ENCODE measurements around the gene CAST. TPM values are rescaled to one million over a fixed set of nuclear protein-coding genes. Genes with fewer than 3 reads are reported as not detected.

Gene CAST
- total RNA-seq, 2 donors from 2014 or later, result 251 to 256 TPM

GRCh38 chr5:96763026-96763425 is 100.8 kb downstream of the CAST start:
- no peaks in the 10 kb centered on the region for H3K27me3 ChIP-seq (replicated peaks; ENCODE audit: insufficient read depth)
- H3K9me3 ChIP-seq, result no peaks in the 10 kb centered on the region
- WGBS, result 65% methylated on average over 5 of the region's 5 CpGs
- no peak overlapping the region for H3K4me3 ChIP-seq
- TF ChIP-seq POLR2A (IDR thresholded peaks at IDR 0.05) (no peak), CTCF (IDR thresholded peaks at IDR 0.05) (no peak), POLR2AphosphoS5 (IDR thresholded peaks at IDR 0.05) (no peak)
- no peaks in the 10 kb centered on the region for H3K4me1 ChIP-seq (replicated peaks)
- peaks cover 3 to 10% of the 10 kb centered on the region in 2 donors for H3K36me3 ChIP-seq
- no peak overlapping the region for H3K27ac ChIP-seq
- intact Hi-C loops (cut with DNase I), result no loop called here
- no peak for DNase-seq (ENCODE audit: low spot score)

GRCh38 chr5:96765043-96765442 is 102.9 kb downstream of the CAST start:
- no peak overlapping the region for H3K27ac ChIP-seq
- H3K36me3 ChIP-seq, result peaks cover 3 to 18% of the 10 kb centered on the region in 2 donors
- no peak overlapping the region for H3K4me3 ChIP-seq
- no peaks in the 10 kb centered on the region for H3K27me3 ChIP-seq (replicated peaks; ENCODE audit: insufficient read depth)
- no peaks in the 10 kb centered on the region for H3K4me1 ChIP-seq (replicated peaks)
- intact Hi-C loops (cut with DNase I), result no loop called here
- H3K9me3 ChIP-seq, result no peaks in the 10 kb centered on the region
- no peak for DNase-seq (ENCODE audit: low spot score)
- 39% methylated on average over 1 of the region's 1 CpG for WGBS
- TF ChIP-seq POLR2AphosphoS5 (IDR thresholded peaks at IDR 0.05) (no peak), POLR2A (IDR thresholded peaks at IDR 0.05) (no peak), CTCF (IDR thresholded peaks at IDR 0.05) (no peak)

- no peaks in the 10 kb centered on the region for H3K27me3 ChIP-seq (replicated peaks; ENCODE audit: insufficient read depth)
- H3K4me3 ChIP-seq, result no peak overlapping the region
- WGBS, result 69% methylated on average over 4 of the region's 4 CpGs
- H3K27ac ChIP-seq, result no peak overlapping the region
- intact Hi-C loops (cut with DNase I), result no loop called here
- no peak for DNase-seq (ENCODE audit: low spot score)
- H3K4me1 ChIP-seq (replicated peaks), result peaks cover 3% of the 10 kb centered on the region
- peaks cover 0 to 18% of the 10 kb centered on the region in 2 donors for H3K36me3 ChIP-seq
- H3K9me3 ChIP-seq, result no peaks in the 10 kb centered on the region
- TF ChIP-seq POLR2A (IDR thresholded peaks at IDR 0.05) (no peak), CTCF (IDR thresholded peaks at IDR 0.05) (no peak), POLR2AphosphoS5 (IDR thresholded peaks at IDR 0.05) (no peak)
Measured at GRCh38 chr5:96768708-96769251, 106.6 kb downstream of the CAST start.

- Histone ChIP-seq H3K4me1 (replicated peaks) (peaks cover 17% of the 10 kb centered on the region), H3K9me3 (no peaks in the 10 kb centered on the region), H3K27ac (peak overlapping the region in 1 of 2 donors; percentile 78), H3K27me3 (replicated peaks; ENCODE audit: insufficient read depth) (no peaks in the 10 kb centered on the region), H3K36me3 (peaks cover 0 to 18% of the 10 kb centered on the region in 2 donors), H3K4me3 (no peak overlapping the region)
- 63% methylated on average over 1 of the region's 1 CpG for WGBS
- intact Hi-C loops (cut with DNase I), result no loop called here
- TF ChIP-seq CTCF (IDR thresholded peaks at IDR 0.05), result no peak
- no peak for TF ChIP-seq POLR2AphosphoS5 (IDR thresholded peaks at IDR 0.05)
- no peak for TF ChIP-seq POLR2A (IDR thresholded peaks at IDR 0.05)
- DNase-seq (ENCODE audit: low spot score), result no peak
Measured at GRCh38 chr5:96771395-96771794, 109.2 kb downstream of the CAST start.

GRCh38 chr5:96772111-96772510 is 109.9 kb downstream of the CAST start:
- no peaks in the 10 kb centered on the region for H3K9me3 ChIP-seq
- 97% methylated on average over 1 of the region's 1 CpG for WGBS
- TF ChIP-seq POLR2AphosphoS5 (IDR thresholded peaks at IDR 0.05) (no peak), POLR2A (IDR thresholded peaks at IDR 0.05) (no peak), CTCF (IDR thresholded peaks at IDR 0.05) (no peak)
- H3K27ac ChIP-seq, result peak overlapping the region in 1 of 2 donors; percentile 78
- H3K36me3 ChIP-seq, result peaks cover 0 to 17% of the 10 kb centered on the region in 2 donors
- H3K4me3 ChIP-seq, result no peak overlapping the region
- no peaks in the 10 kb centered on the region for H3K27me3 ChIP-seq (replicated peaks; ENCODE audit: insufficient read depth)
- intact Hi-C loops (cut with DNase I), result no loop called here
- H3K4me1 ChIP-seq (replicated peaks), result peaks cover 20% of the 10 kb centered on the region
- no peak for DNase-seq (ENCODE audit: low spot score)
